Measurements from ENCODE around the gene VAV3.

DNA sequence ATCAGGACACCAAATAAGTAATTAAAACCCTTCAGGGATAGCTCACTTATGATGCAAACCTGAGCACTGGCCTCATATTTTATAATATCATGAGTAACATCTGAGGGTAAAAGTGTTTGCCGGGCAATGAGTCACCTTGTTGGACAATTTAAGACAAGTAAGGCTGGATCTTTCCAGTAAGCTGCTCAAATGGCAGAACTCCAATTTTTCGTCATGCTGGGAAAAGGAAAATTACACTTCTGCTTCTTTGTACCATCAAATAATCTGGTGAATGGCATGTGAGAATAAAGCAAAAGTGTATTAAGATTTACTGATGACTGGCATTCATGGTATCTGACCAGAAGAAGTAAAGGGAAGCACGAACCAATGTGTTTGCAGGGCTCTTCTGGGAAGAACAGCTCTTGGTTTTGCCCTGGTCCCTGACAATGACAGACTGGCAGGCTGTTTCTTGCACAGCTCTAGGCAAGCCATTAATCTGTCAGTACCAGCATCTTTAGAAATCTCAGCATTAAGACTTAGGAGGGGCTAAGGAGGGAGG, 392.2 kb downstream of the VAV3 start:
- no peak for TF ChIP-seq CTCF (IDR thresholded peaks at IDR 0.05)
- TF ChIP-seq POLR2A (IDR thresholded peaks at IDR 0.05) = no peak

Measured in body of pancreas (tissue), 4 donors.